ENCODE data around the gene CTNNA3.

- no peak for TF ChIP-seq CTCF (IDR thresholded peaks at IDR 0.05; ENCODE audit: poor library complexity, severe bottlenecking)
- no peak for TF ChIP-seq REST (IDR thresholded peaks at IDR 0.05; ENCODE audit: borderline replicate concordance)
These were observed 219.8 kb downstream of the CTNNA3 start for GRCh38 chr10:67476201-67476600.
